ENCODE results near the gene ACOT12. TPM values are rescaled to one million over a fixed set of nuclear protein-coding genes. Genes with fewer than 3 reads are reported as not detected.

ACOT12 gene
- total RNA-seq, 4 donors from 2014 or later = not detected

- Histone ChIP-seq H3K27ac (no peak overlapping the region), H3K4me1 (no peaks in the 10 kb centered on the region), H3K36me3 (no peaks in the 10 kb centered on the region), H3K27me3 (no peaks in the 10 kb centered on the region), H3K9me3 (no peaks in the 10 kb centered on the region), H3K4me3 (no peak overlapping the region)
- intact Hi-C loops (cut with DNase I; ENCODE audit: low total_unique reads) (no loop called here), in situ Hi-C loops (cut with MboI; ENCODE audit: low pct_ligation_motif_present in 1 of 4, low pct_unique_long_range_greater_than_20kb in 1 of 4, low sequenced_read_pairs in 3 of 4) (no loop called here)
- WGBS, 2 donors (ENCODE audit: low coverage in 1 of 2) = 89% methylated on average over 7 of the region's 7 CpGs
- TF ChIP-seq EP300 (IDR thresholded peaks at IDR 0.05; ENCODE audit: low read depth) = no peak
- TF ChIP-seq POLR2AphosphoS5 (IDR thresholded peaks at IDR 0.05) = no peak
- TF ChIP-seq POLR2A (IDR thresholded peaks at IDR 0.05) = no peak
- no peak for TF ChIP-seq CTCF (IDR thresholded peaks at IDR 0.05)
- DNase-seq = no peak
Measured at GRCh38 chr5:81405126-81405891, 11.4 kb upstream of the ACOT12 start.

- in situ Hi-C loops (cut with MboI; ENCODE audit: low pct_ligation_motif_present in 1 of 4, low pct_unique_long_range_greater_than_20kb in 1 of 4, low sequenced_read_pairs in 3 of 4) (no loop called here), intact Hi-C loops (cut with DNase I; ENCODE audit: low total_unique reads) (no loop called here)
- TF ChIP-seq CTCF (IDR thresholded peaks at IDR 0.05) (no peak), EP300 (IDR thresholded peaks at IDR 0.05; ENCODE audit: low read depth) (no peak), POLR2AphosphoS5 (IDR thresholded peaks at IDR 0.05) (no peak), POLR2A (IDR thresholded peaks at IDR 0.05) (no peak)
- Histone ChIP-seq H3K27me3 (no peaks in the 10 kb centered on the region), H3K4me3 (no peak overlapping the region), H3K4me1 (no peaks in the 10 kb centered on the region), H3K36me3 (no peaks in the 10 kb centered on the region), H3K9me3 (no peaks in the 10 kb centered on the region), H3K27ac (no peak overlapping the region)
- DNase-seq = no peak
- 33 to 47% methylated on average over 1 to 2 of the region's 2 CpGs for WGBS, 2 donors (ENCODE audit: low coverage in 1 of 2)
Measured at GRCh38 chr5:81402192-81402930, 8.4 kb upstream of the ACOT12 start.

- WGBS, 2 donors (ENCODE audit: low coverage in 1 of 2) = 85% methylated on average over 11 of the region's 11 CpGs; no CpG with 5 or more reads in 1 of the 2 donors
- H3K9me3 ChIP-seq = no peaks in the 10 kb centered on the region
- TF ChIP-seq POLR2A (IDR thresholded peaks at IDR 0.05) (no peak), POLR2AphosphoS5 (IDR thresholded peaks at IDR 0.05) (no peak), EP300 (IDR thresholded peaks at IDR 0.05; ENCODE audit: low read depth) (no peak), CTCF (IDR thresholded peaks at IDR 0.05) (no peak)
- no peaks in the 10 kb centered on the region for H3K4me1 ChIP-seq
- H3K27ac ChIP-seq = no peak overlapping the region
- H3K27me3 ChIP-seq = peaks cover 6% of the 10 kb centered on the region
- intact Hi-C loops (cut with DNase I; ENCODE audit: low total_unique reads) (no loop called here), in situ Hi-C loops (cut with MboI; ENCODE audit: low pct_ligation_motif_present in 1 of 4, low pct_unique_long_range_greater_than_20kb in 1 of 4, low sequenced_read_pairs in 3 of 4) (no loop called here)
- no peaks in the 10 kb centered on the region for H3K36me3 ChIP-seq
- DNase-seq = no peak
- no peak overlapping the region for H3K4me3 ChIP-seq
Measured at GRCh38 chr5:81401266-81401665, 7.3 kb upstream of the ACOT12 start.

GRCh38 chr5:81400375-81400774 is 6.4 kb upstream of the ACOT12 start:
- Histone ChIP-seq H3K9me3 (no peaks in the 10 kb centered on the region), H3K27ac (no peak overlapping the region), H3K27me3 (peaks cover 12% of the 10 kb centered on the region), H3K4me1 (no peaks in the 10 kb centered on the region), H3K4me3 (no peak overlapping the region), H3K36me3 (no peaks in the 10 kb centered on the region)
- no peak for TF ChIP-seq CTCF (IDR thresholded peaks at IDR 0.05)
- TF ChIP-seq POLR2AphosphoS5 (IDR thresholded peaks at IDR 0.05) = no peak
- TF ChIP-seq POLR2A (IDR thresholded peaks at IDR 0.05) = no peak
- no peak for TF ChIP-seq EP300 (IDR thresholded peaks at IDR 0.05; ENCODE audit: low read depth)
- in situ Hi-C loops (cut with MboI; ENCODE audit: low pct_ligation_motif_present in 1 of 4, low pct_unique_long_range_greater_than_20kb in 1 of 4, low sequenced_read_pairs in 3 of 4) = no loop called here
- no peak for DNase-seq
- intact Hi-C loops (cut with DNase I; ENCODE audit: low total_unique reads) = no loop called here
- 55% methylated on average over 2 of the region's 2 CpGs for WGBS, 2 donors (ENCODE audit: low coverage in 1 of 2)
